ENCODE data around the gene WDR12.
A peak's percentile ranks its signal among the peaks of the same experiment; 100 is the strongest.
"Not testable (repeated sequence)": the region's sequence is repeated elsewhere in the genome, so short reads cannot be mapped to it uniquely, and the experiment has no call there.

Gene WDR12

GRCh38 chr2:202911512-202912341 lies at the start of gene WDR12, which contains the start of gene CARF:
Gene WDR12 (minus strand): TSS chr2:202911673. CDS start chr2:202911476, 197 bp downstream.
Gene CARF (plus strand): TSS chr2:202912275. CDS start chr2:202941903, 29,628 bp downstream.
- no peak for TF ChIP-seq CTCF (IDR thresholded peaks at IDR 0.05; ENCODE audit: insufficient read depth, low read length, poor library complexity, severe bottlenecking)

GRCh38 chr2:202960524-202960923 lies 49.1 kb upstream of the WDR12 start:
- Histone ChIP-seq H3K36me3 (ENCODE audit: control insufficient read depth, insufficient read depth, low read length) (no peaks in the 10 kb centered on the region; the same call in 1 of the 2 replicates), H3K27me3 (replicated peaks; ENCODE audit: control insufficient read depth, insufficient read depth, low read length) (no peaks in the 10 kb centered on the region), H3K4me3 (replicated peaks; ENCODE audit: low read depth, low read length) (no peak overlapping the region)
- TF ChIP-seq CTCF (IDR thresholded peaks at IDR 0.05; ENCODE audit: insufficient read depth, low read length, poor library complexity, severe bottlenecking): no peak
- no peak for DNase-seq (ENCODE audit: extremely low read depth, insufficient read length)

More at GRCh38 chr2:202911512-202912341, at the start of gene WDR12, which contains the start of gene CARF:
- no peaks in the 10 kb centered on the region for H3K36me3 ChIP-seq (ENCODE audit: control insufficient read depth, insufficient read depth, low read length)
- DNase-seq (ENCODE audit: extremely low read depth, insufficient read length): peak; percentile 92
- no peaks in the 10 kb centered on the region for H3K27me3 ChIP-seq (replicated peaks; ENCODE audit: control insufficient read depth, insufficient read depth, low read length)
- H3K4me3 ChIP-seq (replicated peaks; ENCODE audit: low read depth, low read length): peak within 1 kb of the TSS; percentile 77

- no peaks in the 10 kb centered on the region for H3K36me3 ChIP-seq (ENCODE audit: control insufficient read depth, insufficient read depth, low read length)
- no peak for TF ChIP-seq CTCF (IDR thresholded peaks at IDR 0.05; ENCODE audit: insufficient read depth, low read length, poor library complexity, severe bottlenecking)
- no peak for DNase-seq (ENCODE audit: extremely low read depth, insufficient read length)
- H3K4me3 ChIP-seq (replicated peaks; ENCODE audit: low read depth, low read length): no peak overlapping the region
- H3K27me3 ChIP-seq (replicated peaks; ENCODE audit: control insufficient read depth, insufficient read depth, low read length): no peaks in the 10 kb centered on the region
Measured at GRCh38 chr2:202950592-202950991, 39.1 kb upstream of the WDR12 start.

GRCh38 chr2:202949333-202949732 lies 37.9 kb upstream of the WDR12 start:
- H3K36me3 ChIP-seq (ENCODE audit: control insufficient read depth, insufficient read depth, low read length); H3K4me3 ChIP-seq (replicated peaks; ENCODE audit: low read depth, low read length); H3K27me3 ChIP-seq (replicated peaks; ENCODE audit: control insufficient read depth, insufficient read depth, low read length); DNase-seq (ENCODE audit: extremely low read depth, insufficient read length): not testable (repeated sequence)

GRCh38 chr2:202945497-202945896 lies 34.0 kb upstream of the WDR12 start:
- Histone ChIP-seq H3K4me3 (replicated peaks; ENCODE audit: low read depth, low read length) (no peak overlapping the region), H3K36me3 (ENCODE audit: control insufficient read depth, insufficient read depth, low read length) (no peaks in the 10 kb centered on the region), H3K27me3 (replicated peaks; ENCODE audit: control insufficient read depth, insufficient read depth, low read length) (no peaks in the 10 kb centered on the region)
- no peak for TF ChIP-seq CTCF (IDR thresholded peaks at IDR 0.05; ENCODE audit: insufficient read depth, low read length, poor library complexity, severe bottlenecking)
- DNase-seq (ENCODE audit: extremely low read depth, insufficient read length): no peak

GRCh38 chr2:202944816-202945215 lies 33.3 kb upstream of the WDR12 start:
- Histone ChIP-seq H3K27me3 (replicated peaks; ENCODE audit: control insufficient read depth, insufficient read depth, low read length) (no peaks in the 10 kb centered on the region), H3K36me3 (ENCODE audit: control insufficient read depth, insufficient read depth, low read length) (no peaks in the 10 kb centered on the region), H3K4me3 (replicated peaks; ENCODE audit: low read depth, low read length) (no peak overlapping the region)
- no peak for TF ChIP-seq CTCF (IDR thresholded peaks at IDR 0.05; ENCODE audit: insufficient read depth, low read length, poor library complexity, severe bottlenecking)
- DNase-seq (ENCODE audit: extremely low read depth, insufficient read length): no peak
